ENCODE results near the gene TESK2.

Gene TESK2

DNA sequence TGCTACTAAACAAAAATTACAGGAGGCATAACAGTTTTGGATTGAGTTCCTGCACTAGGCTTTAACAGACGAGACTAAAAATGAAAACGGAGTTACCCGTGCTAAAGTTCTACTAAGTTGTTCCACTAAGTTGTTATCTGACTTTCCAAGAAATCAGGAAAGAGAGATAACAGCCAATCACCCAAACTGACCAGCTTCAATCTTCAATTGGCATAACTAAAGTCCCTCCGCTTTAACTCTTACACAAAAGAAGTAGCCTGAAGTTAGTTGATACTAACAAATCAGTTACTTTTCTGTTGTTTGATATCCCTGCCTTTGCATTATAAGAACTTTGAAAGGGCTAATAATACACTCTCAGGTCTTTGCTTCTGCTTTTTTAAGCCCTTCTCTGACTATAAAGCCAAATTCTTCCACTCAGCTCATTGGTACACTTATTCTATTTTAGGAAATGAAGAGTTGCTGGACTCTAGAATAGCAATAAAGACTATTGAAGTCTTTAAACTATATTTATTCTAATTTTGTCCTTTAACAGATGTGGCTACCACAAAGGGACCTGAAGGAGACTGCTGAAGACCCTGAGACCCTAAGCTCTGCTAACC is 61.3 kb downstream of the TESK2 start:
- TF ChIP-seq, protein P1, sequence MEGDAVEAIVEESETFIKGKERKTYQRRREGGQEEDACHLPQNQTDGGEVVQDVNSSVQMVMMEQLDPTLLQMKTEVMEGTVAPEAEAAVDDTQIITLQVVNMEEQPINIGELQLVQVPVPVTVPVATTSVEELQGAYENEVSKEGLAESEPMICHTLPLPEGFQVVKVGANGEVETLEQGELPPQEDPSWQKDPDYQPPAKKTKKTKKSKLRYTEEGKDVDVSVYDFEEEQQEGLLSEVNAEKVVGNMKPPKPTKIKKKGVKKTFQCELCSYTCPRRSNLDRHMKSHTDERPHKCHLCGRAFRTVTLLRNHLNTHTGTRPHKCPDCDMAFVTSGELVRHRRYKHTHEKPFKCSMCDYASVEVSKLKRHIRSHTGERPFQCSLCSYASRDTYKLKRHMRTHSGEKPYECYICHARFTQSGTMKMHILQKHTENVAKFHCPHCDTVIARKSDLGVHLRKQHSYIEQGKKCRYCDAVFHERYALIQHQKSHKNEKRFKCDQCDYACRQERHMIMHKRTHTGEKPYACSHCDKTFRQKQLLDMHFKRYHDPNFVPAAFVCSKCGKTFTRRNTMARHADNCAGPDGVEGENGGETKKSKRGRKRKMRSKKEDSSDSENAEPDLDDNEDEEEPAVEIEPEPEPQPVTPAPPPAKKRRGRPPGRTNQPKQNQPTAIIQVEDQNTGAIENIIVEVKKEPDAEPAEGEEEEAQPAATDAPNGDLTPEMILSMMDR (IDR thresholded peaks at IDR 0.05; ENCODE audit: borderline replicate concordance, control extremely low read depth, extremely low read depth, insufficient read depth, missing control alignments), result no peak
- DNase-seq (ENCODE audit: low spot score), result peak; percentile 13
- in situ Hi-C loops (cut with MboI; ENCODE audit: low sequenced_read_pairs, unreplicated experiment), result no loop called here

DNA sequence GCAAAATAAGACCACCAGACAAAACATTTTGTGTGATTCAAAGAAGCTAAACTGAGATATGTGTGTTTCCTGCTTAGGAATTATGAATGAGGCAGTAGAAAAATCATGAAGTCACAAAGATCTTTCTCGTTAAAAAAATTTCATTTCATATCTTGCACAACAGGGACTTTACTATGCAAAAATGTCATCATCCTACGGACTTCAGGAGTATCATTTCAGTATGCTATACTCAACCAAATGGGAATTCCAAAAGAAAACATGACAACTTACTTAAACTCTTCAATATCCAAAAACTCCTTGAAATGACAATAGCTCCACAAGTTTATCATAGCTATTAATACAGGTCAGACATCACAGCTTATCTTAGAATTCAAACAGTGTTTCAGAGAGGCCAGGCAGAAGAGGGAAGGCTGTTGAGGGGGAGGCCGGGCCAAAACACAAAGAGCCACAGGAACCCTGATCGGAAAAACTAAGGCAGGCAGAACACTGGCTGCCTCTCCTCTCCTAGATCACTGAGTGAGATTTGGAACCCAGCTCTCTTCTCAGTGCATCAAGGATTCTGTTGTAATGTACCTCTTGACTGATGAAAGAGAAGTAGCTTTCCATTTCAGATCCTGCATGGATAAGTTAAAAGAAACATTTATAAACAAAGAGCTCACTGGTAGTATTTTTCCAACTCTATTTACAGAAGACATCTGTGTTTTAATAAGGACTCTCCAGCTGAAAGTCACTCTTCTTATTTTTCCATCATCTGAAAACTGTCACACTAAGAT is 66.9 kb downstream of the TESK2 start:
- in situ Hi-C loops (cut with MboI; ENCODE audit: low sequenced_read_pairs, unreplicated experiment), result no loop called here
- TF ChIP-seq, protein P1 (IDR thresholded peaks at IDR 0.05; ENCODE audit: borderline replicate concordance, control extremely low read depth, extremely low read depth, insufficient read depth, missing control alignments), result no peak
- no peak for DNase-seq (ENCODE audit: low spot score)

DNA sequence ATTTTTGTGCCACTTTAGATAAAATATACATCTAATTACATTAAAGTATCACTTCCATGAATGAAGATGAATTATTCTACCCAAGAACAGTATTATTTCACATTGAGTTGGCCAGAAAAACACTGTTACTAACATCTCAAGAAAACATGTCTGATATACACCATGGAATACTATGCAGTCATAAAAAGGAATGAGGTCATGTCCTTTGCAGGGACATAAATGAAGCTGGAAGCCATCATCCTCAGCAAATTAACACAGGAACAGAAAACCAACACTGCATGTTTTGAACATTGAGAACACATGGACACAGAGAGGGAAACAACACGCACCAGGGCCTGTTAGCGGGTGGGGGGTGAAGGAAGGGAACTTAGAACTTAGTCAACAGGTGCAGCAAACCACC is 69.0 kb downstream of the TESK2 start:
- no peak for DNase-seq (ENCODE audit: low spot score)
- in situ Hi-C loops (cut with MboI; ENCODE audit: low sequenced_read_pairs, unreplicated experiment), result no loop called here
- TF ChIP-seq, protein P1 (IDR thresholded peaks at IDR 0.05; ENCODE audit: borderline replicate concordance, control extremely low read depth, extremely low read depth, insufficient read depth, missing control alignments), result no peak

DNA sequence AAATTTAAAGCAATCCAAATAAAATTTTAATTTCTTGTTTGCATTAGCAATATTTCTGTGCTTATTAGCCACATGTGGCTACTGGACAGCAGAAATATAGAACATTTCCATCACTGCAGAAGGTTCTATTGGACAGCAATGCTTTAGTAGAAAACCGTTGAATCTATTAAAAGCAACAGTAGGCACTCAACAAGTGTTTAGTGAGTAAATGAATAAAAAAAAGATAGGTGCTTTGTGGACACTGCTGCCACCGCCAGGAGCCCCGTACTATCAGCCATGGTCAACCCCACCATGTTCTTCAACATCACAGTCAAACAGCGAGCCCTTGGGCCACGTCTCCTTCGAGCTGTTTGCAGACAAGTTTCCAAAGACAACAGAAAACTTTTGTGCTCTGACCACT is 76.2 kb downstream of the TESK2 start:
- in situ Hi-C loops (cut with MboI; ENCODE audit: low sequenced_read_pairs, unreplicated experiment), result no loop called here
- TF ChIP-seq, protein P1 (IDR thresholded peaks at IDR 0.05; ENCODE audit: borderline replicate concordance, control extremely low read depth, extremely low read depth, insufficient read depth, missing control alignments), result no peak
- no peak for DNase-seq (ENCODE audit: low spot score)

DNA sequence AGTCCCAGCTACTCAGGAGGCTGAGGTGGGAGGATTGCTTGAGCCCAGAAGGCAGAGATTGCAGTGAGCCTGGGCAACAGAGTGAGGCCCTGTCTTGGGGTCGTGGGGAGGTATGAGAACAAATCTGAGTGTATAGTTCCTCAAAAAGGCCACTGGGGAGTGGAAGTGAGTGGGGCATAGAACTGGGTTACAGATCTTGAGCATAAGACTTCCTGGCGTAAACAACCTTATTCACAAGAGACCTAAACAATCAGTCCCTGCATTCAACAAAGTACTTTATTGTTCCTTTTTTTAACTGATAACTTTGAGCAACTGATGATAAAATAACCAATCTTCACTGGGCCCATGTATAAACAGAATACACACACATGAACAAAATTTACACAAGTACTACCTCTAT is 78.1 kb downstream of the TESK2 start:
- TF ChIP-seq, protein P1 (IDR thresholded peaks at IDR 0.05; ENCODE audit: borderline replicate concordance, control extremely low read depth, extremely low read depth, insufficient read depth, missing control alignments), result peak; percentile 13
- in situ Hi-C loops (cut with MboI; ENCODE audit: low sequenced_read_pairs, unreplicated experiment), result no loop called here
- DNase-seq (ENCODE audit: low spot score), result no peak

DNA sequence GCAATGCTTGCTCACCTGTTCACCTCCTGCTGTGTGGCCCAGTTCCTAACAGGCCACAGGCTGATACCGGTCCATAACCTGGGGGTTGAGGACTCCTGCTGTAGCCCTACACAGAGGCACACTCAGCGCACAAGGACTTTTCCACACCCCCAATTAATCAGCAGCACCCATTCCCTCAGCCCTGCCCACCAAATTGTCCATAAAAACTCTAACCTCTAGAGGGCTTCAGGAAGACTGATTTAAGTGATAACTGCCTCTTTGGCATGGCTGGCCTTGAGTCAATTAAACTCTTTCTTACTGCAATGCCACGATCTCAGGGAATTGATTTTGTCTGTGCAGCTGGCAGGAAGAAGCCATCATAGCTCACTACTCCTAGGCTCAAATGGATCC is 79.5 kb downstream of the TESK2 start:
- TF ChIP-seq, protein P1 (IDR thresholded peaks at IDR 0.05; ENCODE audit: borderline replicate concordance, control extremely low read depth, extremely low read depth, insufficient read depth, missing control alignments), result no peak
- no peak for DNase-seq (ENCODE audit: low spot score)
- in situ Hi-C loops (cut with MboI; ENCODE audit: low sequenced_read_pairs, unreplicated experiment), result no loop called here
